GM19467 (cell line): ENCODE results near the gene COL9A3.
"Not testable (repeated sequence)": the region's sequence is repeated elsewhere in the genome, so short reads cannot be mapped to it uniquely, and the experiment has no call there.

Experiments used
- ATAC-seq: cut with Tn5 transposase; IDR thresholded peaks from one replicate; pipeline ENCODE4 v1.9.1; 2021; ENCODE audit warnings: mild to moderate bottlenecking, moderate library complexity; ENCODE audit not compliant: unreplicated experiment

Gene COL9A3

GRCh38 chr20:62852841-62853240 lies 36.0 kb downstream of the COL9A3 start:
- ATAC-seq, result no peak

DNA sequence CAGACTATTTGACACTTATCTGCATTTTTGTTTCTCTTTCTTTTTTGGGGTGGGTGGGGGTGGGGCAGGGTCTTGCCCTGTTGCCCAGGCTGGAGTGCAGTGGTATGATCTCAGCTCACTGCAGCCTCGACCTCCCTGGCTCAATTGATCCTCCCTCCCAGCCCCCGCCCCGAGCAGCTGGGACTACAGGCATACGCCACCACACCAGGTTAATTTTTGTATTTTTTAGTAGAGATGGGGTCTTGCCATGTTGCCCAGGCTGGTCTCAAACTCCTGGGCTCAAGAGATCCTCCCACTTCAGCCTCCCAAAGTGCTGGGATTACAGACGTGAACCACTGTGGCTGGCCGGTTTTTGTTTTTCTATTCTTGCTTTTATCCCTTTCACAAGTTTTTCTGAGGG lies 36.5 kb downstream of the COL9A3 start:
- ATAC-seq, result not testable (repeated sequence)

DNA sequence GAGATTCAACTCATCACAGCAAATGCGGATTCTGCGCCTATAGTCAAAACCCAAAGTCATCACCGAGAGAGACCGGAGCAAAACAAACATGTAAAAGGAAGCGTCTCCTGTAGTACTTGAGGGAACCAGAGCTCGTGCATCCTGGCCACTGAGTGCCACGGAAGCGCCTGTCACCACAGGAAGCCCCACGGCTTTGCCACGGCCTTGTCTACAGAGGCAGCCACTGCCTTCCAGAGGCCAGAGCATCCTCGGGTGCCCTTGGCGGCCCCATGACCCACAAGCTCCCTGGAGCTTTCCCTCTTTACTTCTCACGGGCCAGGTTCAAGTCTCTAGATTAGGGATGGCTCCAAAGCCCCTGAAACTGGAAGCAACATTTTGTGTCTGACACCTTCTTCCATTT lies 37.3 kb downstream of the COL9A3 start:
- ATAC-seq, result no peak

DNA sequence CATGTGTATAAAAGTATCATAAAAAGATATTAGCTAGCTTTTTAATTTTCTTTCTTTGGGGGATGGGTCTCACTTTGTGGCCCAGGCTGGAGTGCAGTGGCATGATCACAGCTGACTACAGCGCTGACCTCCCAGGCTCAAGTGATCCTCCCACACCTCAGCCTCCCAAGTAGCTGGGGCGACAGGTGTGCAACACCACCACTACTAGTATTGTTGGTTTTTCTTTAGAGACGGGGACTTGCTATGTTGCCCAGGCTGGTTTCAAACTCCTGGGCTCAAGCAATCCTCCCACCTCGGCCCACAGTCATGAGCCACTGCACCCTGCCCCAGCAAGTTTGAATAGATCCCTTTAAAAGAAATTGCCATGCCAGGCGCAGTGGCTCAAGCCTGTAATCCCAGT lies 38.3 kb downstream of the COL9A3 start:
- no peak for ATAC-seq

DNA sequence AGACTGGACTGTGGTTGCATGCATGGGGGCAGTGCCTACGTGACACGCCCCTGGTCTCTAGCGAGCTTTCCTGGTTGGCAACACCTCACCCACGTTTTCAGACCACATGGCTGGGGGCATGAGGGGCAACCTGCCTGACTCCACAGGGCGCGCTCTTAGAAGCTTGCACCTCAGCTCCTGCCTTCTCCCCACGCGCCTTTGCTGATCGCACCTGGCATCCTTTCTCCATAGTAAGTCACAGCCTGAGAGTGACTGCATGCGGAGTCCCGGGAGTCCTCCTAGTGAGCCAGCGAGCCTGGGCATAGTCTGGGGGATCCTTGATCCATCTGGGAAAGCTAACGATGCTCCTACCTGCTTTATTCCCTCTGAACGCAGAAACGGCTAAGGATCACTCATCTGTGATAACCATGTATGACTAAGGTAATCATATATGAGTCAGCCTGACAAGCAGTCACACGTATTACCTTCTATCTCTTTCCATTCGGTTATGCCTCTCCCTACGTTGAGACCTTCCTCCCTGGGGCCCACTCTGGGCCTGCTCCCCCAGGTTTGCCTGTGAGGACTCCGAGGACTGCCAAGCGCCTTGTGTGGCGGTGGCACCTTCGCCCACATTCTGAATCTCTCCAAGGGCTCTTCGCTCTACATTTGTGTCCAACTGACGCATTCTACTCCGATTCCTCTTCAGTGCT lies 40.2 kb downstream of the COL9A3 start:
- ATAC-seq, result no peak

DNA sequence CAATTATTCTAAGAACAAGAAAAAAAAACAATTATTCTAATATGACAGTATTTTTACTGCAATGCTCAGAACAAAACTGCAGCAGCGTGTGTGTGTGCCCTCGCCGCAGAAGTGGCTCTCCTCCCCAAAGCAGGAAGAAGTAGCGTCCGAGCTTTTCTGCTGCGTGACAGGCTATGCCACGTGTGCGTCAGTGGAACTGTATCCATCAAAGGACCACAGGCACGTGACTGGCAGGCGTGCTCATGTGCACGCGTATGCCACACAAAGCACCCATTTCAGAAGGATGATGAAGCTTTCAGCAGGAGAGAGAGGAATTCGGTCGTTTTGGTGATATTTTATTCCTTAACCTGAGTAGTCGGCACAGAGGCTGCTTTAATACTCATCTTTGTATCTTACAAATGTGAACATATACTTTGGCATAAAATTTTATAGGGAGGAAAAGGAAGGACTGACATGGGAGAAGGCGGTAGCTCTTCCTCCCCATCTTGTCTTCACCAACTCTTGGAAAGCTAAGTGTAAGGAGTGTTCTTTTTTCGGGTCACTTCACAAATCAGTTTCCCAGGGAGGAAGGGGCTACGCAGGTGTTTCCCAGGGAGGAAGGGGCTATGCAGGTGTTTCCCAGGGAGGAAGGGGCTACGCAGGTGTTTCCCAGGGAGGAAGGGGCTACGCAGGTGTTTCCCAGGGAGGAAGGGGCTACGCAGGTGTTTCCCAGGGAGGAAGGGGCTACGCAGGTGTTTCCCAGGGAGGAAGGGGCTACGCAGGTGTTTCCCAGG lies 41.4 kb downstream of the COL9A3 start:
- ATAC-seq, result no peak

DNA sequence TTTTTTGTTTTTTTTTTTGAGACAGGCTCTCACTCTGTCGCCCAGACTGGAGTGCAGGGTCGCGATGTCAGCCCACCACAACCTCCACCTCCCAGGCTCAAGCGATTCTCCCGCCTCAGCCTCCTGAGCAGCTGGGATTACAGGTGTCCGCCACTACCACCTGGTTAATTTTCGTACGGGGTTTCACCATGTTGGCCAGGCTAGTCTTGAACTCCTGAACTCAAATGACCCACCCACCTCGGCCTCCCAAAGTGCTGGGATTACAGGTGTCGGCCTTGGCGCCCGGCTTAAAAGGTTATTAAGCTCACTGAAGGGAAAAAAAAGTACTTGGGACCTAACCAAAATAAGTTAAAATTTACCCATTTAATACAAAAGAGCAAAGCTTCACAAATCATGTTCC lies 42.9 kb downstream of the COL9A3 start:
- ATAC-seq, result no peak

DNA sequence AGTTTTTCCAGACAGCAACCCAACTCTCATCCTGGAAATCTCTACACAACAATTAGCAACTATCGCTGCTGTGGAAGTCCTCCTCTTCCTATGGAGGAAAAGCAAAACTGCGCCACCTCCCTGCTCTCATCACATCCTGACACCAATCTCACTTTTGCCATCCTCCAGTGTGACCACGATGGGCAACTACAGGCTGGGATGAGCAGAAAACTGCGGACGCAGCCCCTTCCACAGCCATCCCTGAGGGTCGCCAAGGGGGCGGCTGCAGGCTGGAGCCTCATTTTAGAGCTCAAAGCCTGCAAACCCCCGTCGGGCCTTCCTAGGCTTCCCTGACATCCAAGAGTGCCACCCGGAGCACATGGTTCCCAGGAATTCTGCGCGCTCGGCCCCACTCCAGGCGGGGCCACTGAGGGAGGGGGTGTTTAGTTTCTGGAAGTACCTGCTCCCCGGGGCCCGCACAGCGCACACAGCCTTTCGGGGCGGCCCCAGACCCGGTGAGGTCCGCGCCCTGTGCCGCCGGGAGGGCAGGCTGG lies 43.6 kb downstream of the COL9A3 start:
- ATAC-seq, result no peak

DNA sequence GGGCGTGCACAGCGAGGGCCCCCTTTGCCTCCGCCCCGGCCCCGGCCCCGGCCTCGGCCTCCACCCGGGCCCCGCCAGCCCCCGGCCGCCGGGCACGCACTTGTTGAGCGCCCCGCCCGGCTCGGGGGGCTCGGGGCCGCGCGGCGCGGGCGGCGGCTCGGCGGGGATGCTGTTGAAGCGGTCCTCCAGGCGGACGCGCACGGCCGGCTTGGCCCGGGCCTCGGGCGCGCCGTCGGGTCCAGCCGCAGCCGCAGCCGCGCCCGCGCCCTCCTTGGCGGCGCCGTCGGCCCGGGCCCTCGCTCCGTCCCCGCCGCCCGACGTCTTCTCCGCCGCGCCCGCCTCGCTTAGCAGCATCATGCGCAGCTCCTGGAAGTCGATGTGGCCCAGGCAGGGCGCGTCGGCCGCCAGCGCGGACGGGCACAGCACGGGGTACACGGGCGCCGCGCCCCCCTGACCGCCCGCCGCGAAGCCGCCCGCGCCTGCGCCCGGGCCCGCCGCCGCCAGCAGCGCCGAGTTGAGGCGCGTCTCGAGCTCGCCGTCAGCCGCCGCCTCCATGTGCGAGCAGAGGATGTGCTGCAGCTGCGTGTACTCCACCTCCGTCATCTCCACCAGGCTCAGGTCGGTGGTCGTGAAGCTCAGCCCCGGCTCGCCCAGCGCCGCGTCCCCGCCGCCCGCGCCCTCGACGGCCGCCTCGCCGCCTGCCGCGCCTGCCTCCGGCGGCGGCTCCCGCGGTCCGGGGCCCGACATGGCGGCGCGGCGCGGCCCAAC lies 44.3 kb downstream of the COL9A3 start:
- peak; percentile 28 for ATAC-seq

DNA sequence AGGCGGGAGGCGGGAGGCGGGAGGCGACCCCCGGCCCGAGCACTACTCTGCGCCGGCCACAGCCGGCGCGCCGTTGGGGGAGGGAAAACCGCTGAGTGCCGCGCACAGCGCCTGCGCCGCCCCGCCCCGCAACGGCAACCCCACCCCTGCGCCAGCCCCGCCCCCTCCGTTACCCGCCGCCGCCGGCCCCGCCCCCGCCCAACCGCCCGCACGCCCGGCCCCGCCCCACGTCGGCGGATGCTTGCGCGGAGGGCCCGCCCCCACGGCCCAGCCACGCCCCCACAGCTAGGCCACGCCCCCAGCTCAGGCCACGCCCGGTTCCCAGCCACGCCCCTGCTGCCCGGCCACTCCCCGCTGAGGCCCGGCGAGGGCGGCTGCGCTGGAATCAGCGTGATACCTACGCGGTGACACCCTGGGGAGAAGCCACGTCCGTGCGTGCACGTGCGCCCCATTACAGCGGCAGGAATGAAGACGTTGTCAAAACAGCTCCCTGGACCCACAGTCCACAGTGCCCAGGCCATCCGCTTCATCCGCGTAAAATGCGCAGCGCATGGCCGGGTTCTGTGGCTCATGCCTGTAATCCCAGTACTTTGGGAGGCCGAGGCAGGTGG lies 45.0 kb downstream of the COL9A3 start, which contains the start of gene TCFL5:
Gene TCFL5 (minus strand): TSS at position 97 of the 611 bp plus-strand sequence. CDS start 152 bp downstream, outside the sequence.
- peak; percentile 59 for ATAC-seq

- ATAC-seq, result no peak
Observed at GRCh38 chr20:62864207-62864606, 47.4 kb downstream of the COL9A3 start.

- ATAC-seq, result no peak
Observed at GRCh38 chr20:62872184-62872847, 55.5 kb downstream of the COL9A3 start.

DNA sequence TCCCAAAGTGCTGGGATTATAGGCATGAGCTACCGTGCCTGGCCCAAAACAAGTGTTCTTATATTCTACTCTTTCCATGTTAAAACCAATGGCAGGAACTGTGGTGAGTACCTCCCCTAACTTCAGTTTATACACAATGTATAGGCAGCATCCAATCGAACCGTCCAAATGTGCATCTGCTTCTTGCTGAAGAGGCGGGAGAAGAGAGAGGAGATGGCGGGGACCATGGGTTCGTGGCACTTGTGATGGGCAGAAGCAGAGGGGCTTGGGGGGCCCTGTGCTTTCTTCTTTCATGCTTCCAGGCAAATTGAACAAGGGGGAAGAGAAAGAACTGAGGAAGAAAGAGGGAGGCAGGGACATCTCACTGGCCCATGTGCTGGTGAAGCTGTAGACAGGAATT lies 56.0 kb downstream of the COL9A3 start:
- ATAC-seq, result no peak

GRCh38 chr20:62873280-62873679 lies 56.4 kb downstream of the COL9A3 start:
- no peak for ATAC-seq

DNA sequence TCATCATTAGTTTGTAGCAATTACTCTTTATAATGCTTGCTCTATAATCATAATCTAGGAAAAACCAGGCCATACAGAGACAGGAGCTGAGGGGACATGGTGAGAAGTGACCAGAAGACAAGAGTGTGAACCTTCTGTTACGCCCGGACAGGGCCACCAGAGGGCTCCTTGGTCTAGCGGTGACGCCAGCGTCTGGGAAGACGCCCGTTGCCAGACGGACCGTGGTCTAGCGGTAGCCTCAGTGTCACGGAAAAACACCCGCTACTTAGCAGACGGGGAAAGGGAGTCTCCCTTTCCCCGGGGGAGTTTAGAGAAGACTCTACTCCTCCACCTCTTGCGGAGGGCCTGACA lies 56.8 kb downstream of the COL9A3 start:
- not testable (repeated sequence) for ATAC-seq

GRCh38 chr20:62874964-62875344 lies 58.1 kb downstream of the COL9A3 start:
- ATAC-seq, result no peak

DNA sequence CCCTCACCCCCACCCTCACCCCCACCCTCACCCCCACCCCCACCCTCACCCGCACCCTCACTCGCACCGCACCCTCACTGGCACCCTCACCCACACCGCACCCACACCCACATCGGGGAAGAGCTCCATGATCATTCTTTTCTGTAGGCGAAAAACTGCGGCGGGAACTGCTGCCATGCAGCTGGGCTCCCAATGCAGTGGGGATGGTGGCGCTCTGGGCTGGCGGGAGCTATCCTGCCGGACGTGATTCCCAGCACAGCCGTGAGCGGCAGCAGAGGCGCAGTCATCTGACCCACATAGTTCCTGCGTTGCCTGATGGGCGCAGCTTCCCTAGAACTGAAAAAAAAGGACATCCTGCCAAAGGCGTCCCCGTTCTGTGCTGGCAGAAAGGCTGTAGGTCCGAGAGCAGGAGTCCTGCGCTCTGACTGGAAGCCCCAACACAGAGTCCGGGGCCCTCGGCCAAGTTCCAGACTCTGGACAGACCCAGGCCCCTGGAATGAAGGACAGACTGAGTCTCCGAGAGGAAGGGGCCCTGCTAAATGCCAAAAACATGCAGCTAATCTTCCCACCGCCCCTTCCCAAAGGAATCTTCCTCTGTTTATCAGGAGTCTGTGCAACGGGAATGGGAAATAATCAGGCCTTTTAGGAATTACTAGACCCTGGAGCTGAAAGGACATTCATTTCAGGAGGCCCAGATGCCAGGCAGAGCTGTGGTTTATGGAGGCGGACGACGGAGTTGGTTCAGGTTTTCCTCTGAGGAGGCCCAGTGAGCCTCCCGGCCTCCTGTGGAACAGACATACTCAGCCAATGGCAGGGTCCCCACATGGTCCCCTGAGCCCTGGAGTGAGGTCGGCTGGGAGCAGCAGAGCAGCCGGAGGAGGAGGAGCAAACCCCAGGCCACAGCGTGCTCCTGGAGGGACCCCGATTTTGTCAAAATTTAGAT lies 58.8 kb downstream of the COL9A3 start:
- no peak for ATAC-seq

DNA sequence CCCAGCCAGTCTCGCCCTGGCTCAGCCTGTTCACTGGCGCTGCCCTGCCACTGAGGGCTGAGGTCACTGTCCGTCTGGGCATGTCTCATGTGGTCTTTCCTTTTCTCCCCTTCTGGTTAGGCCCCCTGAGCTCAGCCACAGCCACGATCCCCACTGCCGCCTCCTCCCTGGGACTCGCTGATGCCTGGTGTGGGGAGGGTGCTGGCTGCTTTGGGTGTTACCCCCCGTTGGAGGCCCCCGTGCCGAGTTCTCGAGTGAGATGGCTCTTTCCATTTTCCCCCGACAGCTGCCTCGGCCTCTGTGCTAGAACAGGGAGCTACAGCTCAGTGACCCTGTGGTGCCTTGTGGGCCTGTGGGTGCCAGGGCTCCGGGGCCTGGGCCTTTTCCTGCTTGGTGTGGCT lies 59.7 kb downstream of the COL9A3 start:
- ATAC-seq, result no peak
